ENCODE measurements around the gene TENT5A. TPM values are rescaled to one million over a fixed set of nuclear protein-coding genes. Genes with fewer than 3 reads are reported as not detected.

Gene TENT5A
- total and polyA plus RNA-seq, 8 donors: 7.2 to 23.2 (median 10.0) TPM

GRCh38 chr6:81790034-81790433 is 37.6 kb upstream of the TENT5A start:
- DNase-seq (no peak), ATAC-seq (no peak)
- intact Hi-C loops (cut with DNase I): no loop called here
- Histone ChIP-seq H3K9me3 (no peaks in the 10 kb centered on the region), H3K27ac (no peak overlapping the region), H3K4me3 (no peak overlapping the region), H3K27me3 (no peaks in the 10 kb centered on the region), H3K36me3 (no peaks in the 10 kb centered on the region), H3K4me1 (peaks cover 0 to 18% of the 10 kb centered on the region in 2 donors)
- no peak for TF ChIP-seq CTCF (IDR thresholded peaks at IDR 0.05)

GRCh38 chr6:81789291-81789690 is 36.8 kb upstream of the TENT5A start:
- Histone ChIP-seq H3K4me1 (peaks cover 0 to 18% of the 10 kb centered on the region in 2 donors), H3K36me3 (no peaks in the 10 kb centered on the region), H3K4me3 (no peak overlapping the region), H3K9me3 (no peaks in the 10 kb centered on the region), H3K27ac (no peak overlapping the region), H3K27me3 (no peaks in the 10 kb centered on the region)
- ATAC-seq (no peak), DNase-seq (no peak)
- intact Hi-C loops (cut with DNase I): no loop called here
- no peak for TF ChIP-seq CTCF (IDR thresholded peaks at IDR 0.05)

- Histone ChIP-seq H3K4me1 (peaks cover 0 to 18% of the 10 kb centered on the region in 2 donors), H3K4me3 (no peak overlapping the region), H3K27me3 (no peaks in the 10 kb centered on the region), H3K27ac (no peak overlapping the region), H3K36me3 (no peaks in the 10 kb centered on the region), H3K9me3 (no peaks in the 10 kb centered on the region)
- intact Hi-C loops (cut with DNase I): no loop called here
- ATAC-seq (no peak), DNase-seq (no peak)
- no peak for TF ChIP-seq CTCF (IDR thresholded peaks at IDR 0.05)
Measured at GRCh38 chr6:81788748-81789147, 36.3 kb upstream of the TENT5A start.

GRCh38 chr6:81787313-81788068 is 35.0 kb upstream of the TENT5A start:
- Histone ChIP-seq H3K9me3 (no peaks in the 10 kb centered on the region), H3K36me3 (no peaks in the 10 kb centered on the region), H3K4me1 (peaks cover 0 to 15% of the 10 kb centered on the region in 2 donors), H3K27ac (peak overlapping the region in 1 of 2 donors; percentile 8), H3K27me3 (no peaks in the 10 kb centered on the region), H3K4me3 (no peak overlapping the region)
- peak in 1 of 4 donors; percentile 33 for DNase-seq
- intact Hi-C loops (cut with DNase I): no loop called here
- no peak for TF ChIP-seq CTCF (IDR thresholded peaks at IDR 0.05)
- peak; percentile 78 for ATAC-seq

- ATAC-seq (no peak), DNase-seq (no peak)
- Histone ChIP-seq H3K36me3 (no peaks in the 10 kb centered on the region), H3K4me1 (peaks cover 0 to 15% of the 10 kb centered on the region in 2 donors), H3K4me3 (no peak overlapping the region), H3K9me3 (no peaks in the 10 kb centered on the region), H3K27me3 (no peaks in the 10 kb centered on the region), H3K27ac (no peak overlapping the region)
- TF ChIP-seq CTCF (IDR thresholded peaks at IDR 0.05): no peak
- intact Hi-C loops (cut with DNase I): no loop called here
Measured at GRCh38 chr6:81786150-81786549, 33.7 kb upstream of the TENT5A start.

All from left lung (tissue), 10 donors.